Activated T-cell treated with anti-CD3 and anti-CD28 coated beads for 4 hours (primary cell): Measurements from ENCODE around the gene IRF7.
"Not testable (repeated sequence)": the region's sequence is repeated elsewhere in the genome, so short reads cannot be mapped to it uniquely, and the experiment has no call there.

Experiments used
- DNase-seq: peaks from one replicate; pipeline ENCODE4 v3.0.0-alpha.2; 2020

Gene IRF7

DNA sequence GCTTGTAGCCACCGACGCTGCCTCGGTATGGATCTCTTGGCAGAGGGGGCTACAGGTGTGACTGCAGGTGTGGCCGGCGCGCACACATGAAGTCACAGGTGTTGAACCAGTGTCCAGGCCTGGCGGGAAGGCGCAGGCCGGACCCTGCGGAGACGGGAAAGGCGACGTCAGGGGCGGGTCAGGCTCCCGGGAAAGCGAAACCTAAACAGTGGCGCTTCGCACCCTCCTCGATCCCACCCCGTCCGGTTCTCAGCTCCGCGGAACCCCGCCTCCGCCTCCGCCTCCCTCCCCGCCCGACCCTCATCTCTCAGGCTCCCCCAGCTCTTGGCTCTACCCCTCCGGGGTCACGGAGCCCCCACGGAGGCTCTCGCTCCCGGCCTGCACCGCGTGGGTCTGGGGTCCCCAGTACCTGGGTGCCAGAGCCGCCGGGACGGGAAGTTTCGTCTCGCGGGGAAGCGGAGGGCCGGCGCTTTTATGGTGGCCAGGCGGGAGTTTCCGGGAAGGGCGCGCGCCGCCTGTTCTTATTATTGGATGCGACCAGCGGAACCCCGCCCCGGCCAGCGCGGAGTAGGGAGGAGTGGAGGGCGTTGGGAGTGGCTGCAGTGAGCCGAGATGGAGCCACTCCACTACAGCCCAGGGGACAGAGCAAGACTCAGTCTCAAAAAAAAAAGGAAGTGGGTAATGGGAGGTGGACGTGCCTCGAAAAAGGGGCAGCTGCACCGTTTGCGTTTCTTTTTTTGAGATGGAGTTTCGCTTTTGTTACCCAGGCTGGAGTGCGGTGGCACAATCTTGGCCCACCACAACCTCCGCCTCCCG is at the start of gene IRF7:
Gene IRF7 (minus strand): TSS at position 447 of the 816 bp plus-strand sequence. CDS start 586 bp downstream, outside the sequence.
- peak; percentile 66 for DNase-seq

DNA sequence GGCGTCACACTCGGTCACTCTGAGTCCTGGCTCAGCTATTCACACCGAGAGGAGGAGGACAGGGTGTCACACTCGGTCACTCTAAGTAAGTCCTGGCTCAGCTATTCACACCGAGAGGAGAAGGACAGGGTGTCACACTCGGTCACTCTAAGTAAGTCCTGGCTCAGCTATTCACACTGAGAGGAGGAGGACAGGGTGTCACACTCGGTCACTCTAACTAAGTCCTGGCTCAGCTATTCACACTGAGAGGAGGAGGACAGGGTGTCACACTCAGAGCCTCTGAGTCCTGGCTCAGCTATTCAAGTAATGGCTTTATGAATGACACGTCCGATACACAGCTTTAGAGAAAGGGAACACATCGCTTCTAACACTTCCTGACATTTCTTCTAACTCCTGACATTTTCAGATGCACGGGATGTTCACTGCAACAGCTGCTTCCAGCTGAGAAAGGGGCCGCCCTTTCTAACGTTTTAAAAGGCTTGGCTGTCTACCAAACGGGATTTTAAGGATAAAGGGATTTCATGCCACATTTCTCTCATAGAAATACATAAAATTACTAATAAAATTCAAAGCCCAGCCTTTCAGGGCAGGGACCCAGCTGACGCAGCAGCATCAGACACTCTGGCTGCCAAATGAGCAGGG is 49.4 kb upstream of the IRF7 start:
- DNase-seq, result no peak

DNA sequence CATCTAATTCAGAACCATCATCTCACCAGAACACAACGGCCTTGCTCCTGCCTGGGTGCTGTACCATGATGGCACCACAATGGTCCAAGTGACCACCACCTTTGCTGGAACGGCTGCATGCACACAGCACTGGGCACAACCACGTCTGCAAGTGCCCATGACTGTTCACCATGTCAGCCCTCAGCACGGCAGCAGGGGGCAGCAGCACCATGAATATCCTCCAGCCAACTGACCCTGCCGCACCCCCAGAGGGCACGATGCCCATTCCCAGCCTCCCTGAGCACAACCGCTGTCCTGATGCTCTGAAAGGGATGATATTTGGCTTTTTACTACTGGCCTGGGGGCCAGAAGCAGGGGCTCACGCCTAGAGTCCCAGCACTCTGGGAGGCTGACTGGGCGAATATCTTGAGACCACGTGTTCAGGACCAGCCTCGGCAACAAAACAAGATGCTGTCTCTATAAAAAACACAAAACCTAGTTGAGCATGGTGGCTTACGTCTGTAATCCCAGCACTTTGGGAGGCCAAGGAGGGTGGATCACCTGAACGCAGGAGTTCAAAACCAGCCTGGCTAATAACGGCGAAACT is 47.0 kb upstream of the IRF7 start:
- DNase-seq, result peak; percentile 14

DNA sequence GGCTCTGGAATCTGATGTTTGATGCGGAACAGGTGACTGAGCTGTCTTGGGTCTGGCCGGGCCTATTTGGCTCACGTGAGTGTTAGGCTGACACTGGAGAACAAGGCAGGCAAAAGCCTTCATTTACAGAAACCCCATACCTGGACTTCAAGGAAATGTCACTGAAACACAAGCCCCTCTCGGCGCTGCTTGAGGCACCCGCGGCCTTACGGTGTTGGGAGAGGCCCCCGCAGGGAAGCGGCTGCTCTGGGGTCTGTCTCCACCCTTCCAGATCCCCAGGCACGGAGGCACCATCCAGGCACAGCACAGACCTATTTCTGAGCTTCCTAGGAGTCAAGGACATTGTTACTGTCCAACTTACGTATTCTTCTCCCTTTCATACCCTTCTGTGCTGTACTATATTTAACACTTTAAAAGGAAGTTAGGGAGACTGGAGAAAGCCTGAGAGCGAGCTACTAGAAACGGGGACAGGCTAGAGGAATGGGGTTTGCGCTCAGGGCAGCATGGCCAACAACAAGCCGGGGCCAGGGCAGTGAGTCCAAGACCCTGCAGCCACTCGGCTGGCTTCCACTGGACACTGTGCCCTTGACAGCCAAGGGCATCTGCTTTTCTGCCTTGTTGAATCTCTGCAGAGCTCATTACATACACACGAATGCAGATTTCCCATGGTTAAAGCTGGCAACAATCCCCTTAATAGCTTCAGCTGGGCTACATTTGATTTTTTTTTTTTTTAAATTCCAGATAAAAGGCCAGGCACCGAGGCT is 45.1 kb upstream of the IRF7 start:
- no peak for DNase-seq

- no peak for DNase-seq
Measured at GRCh38 chr11:660281-660680, 44.5 kb upstream of the IRF7 start.

DNA sequence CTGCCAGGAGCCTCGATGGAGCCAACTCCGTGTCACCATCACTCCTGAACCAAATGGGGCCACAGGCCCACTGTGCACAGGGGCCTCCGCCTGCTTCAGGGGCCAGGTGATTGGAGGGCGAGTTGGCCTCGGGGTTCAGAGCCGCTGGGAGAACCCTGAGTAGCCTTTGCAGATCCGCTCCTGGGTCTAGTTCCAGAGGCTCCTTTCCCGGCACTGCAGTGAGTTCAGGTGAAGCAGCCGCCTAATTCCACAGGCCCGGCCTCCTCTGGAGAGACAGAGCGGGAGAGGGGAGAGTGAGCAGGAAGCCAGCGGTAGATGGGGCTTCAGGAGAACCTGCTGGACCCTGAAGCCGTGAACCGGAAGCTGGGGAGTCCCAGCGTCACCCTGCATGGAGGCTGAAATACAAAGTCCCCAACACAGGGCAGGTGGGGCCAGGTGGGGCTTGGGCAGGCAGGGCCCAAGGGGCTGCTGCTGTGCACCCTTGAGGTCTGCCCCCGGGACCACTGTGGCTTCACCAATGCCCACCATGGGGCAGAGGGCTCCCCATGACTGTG is 43.9 kb upstream of the IRF7 start:
- no peak for DNase-seq

DNA sequence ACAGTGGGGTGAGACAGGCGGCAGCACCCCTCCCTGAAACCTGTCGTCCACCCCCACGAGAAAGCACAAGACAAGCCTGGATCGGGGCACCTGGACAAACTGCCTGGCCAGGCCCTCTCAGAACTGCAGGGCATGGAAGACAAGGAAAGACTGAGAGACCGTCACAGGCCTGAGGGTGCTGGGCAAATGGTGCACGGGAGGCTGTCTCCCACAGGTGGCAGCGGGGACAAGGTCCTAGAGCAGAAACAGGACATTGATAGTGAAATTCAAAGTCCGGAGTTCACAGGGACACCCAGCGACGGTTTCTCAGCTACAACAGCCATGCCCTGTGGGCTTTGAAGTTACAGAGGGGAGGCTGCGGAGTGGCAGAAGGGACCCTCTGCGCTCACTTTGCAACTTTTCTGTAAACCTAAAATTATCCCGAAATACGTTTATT is 42.0 kb upstream of the IRF7 start:
- DNase-seq, result no peak

- no peak for DNase-seq
Measured at GRCh38 chr11:656866-657265, 41.1 kb upstream of the IRF7 start.

GRCh38 chr11:656426-656825 is 40.7 kb upstream of the IRF7 start:
- DNase-seq, result no peak

DNA sequence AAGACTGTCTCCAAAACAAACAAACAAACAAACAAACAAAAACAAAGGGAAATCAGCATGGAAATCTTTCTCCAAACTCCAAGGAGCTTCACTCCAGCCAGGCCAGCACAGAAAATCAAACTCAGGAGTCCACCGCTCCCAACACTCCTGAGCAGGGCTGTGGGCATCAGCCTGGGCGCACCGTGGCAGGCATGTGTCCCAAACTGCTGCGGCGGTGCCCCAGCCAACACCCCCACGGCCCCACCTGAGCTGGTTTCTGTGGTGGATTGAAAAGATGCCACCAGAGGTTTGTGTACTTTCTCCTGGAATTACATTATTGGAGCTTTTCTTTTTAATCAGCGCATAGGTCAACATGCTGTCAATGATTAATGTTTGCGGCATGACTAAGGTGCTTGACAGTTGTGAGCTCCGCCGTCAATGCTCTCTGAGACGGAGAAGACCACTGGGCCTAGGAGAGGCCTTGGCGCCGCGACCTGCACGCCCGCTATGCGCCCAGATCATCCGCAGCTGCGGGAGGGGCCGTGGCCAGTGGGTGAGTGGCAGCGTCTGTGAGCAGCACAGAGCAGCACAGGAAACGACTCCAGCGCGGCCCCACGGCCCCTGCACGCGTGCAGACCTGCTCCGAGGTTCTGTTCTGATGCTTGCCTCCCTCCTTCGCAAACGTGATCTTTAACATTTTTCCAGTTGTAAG is 39.4 kb upstream of the IRF7 start:
- DNase-seq, result no peak

DNA sequence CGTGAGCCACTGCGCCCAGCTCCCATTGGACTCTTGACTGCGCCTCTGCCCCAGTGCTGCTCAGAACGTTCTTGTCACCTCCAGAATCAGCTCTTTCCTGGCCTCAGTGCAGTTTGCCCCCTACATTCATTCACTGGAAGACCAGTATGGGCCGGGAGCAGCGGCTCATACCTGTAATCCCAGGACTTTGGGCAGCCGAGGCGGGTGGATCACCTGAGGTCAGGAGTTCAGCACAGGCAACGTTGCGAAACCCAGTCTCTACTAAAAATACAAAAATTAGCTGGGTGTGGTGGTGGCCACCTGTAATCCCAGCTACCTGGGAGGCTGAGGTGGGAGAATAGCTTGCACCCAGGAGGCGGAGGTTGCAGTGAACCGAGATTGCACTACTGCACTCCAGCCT is 38.7 kb upstream of the IRF7 start:
- DNase-seq, result not testable (repeated sequence)

DNA sequence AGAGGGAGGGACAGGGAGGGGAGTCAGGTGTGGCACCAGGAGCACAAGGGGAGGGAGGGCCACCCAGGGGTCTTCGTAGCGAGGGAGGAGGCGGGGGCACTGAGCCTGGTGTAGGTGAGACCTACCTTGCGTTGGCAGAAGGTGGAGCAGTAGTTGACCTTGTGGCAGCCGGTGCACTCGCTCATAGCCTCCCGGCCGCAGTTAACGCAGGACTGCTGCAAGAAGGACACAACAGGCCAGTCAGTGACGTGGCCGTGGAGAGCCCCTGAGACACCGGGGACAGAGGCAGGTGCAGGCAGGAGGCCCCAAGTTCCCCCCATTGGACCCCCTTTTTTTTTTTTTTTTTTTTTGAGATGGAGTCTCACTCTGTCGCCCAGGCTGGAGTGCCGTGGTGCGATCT is 38.1 kb upstream of the IRF7 start:
- no peak for DNase-seq

DNA sequence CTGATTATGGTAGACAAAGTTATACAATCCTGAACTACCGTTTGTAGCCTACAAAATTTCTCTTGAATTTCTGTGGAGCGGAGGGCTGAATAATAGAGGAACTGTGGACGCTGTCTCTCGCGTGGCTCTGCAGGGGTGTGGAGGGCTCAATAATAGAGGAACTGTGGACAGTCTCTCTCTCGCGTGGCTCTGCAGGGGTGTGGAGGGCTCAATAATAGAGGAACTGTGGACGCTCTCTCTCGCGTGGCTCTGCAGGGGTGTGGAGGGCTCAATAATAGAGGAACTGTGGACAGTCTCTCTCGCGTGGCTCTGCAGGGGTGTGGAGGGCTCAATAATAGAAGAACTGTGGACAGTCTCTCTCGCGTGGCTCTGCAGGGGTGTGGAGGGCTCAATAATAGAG is 37.4 kb upstream of the IRF7 start:
- DNase-seq, result not testable (repeated sequence)

- no peak for DNase-seq
Measured at GRCh38 chr11:650482-650881, 34.7 kb upstream of the IRF7 start.

DNA sequence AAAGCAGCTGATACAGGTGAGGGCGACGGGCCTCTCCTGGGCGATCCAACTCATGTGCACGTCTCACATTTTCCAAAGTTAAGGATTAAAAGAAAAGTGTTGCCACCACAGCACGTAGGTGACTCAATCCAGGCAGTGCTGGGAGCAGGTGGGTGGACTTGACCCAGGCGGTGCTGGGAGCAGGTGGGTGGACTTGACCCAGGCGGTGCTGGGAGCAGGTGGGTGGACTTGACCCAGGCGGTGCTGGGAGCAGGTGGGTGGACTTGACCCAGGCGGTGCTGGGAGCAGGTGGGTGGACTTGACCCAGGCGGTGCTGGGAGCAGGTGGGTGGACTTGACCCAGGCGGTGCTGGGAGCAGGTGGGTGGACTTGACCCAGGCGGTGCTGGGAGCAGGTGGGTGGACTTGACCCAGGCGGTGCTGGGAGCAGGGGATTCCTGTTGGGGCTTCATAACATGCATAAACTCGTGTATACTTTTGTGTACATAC is 32.0 kb upstream of the IRF7 start:
- not testable (repeated sequence) for DNase-seq

GRCh38 chr11:646214-646613 is 30.5 kb upstream of the IRF7 start:
- no peak for DNase-seq

DNA sequence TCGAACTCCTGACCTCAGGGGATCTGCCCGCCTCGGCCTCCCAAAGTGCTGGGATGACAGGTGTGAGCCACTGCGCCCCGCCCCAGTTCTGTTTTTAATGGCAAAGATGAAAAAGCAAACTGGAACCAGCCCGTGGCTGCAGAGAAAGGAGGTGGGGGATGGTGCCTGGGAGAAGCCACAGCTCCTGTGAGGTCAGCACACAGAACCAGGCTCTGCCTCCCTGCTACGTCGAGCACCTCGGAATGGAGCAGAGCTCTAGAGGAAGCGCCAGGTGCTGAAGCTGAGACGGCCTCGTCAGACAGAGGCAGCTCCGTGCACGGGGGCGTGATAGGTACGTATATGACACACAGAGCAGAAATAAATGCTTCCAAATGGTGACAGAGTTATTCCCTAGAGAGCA is 29.8 kb upstream of the IRF7 start:
- DNase-seq, result no peak

GRCh38 chr11:643849-644738 is 28.3 kb upstream of the IRF7 start:
- DNase-seq, result no peak

- no peak for DNase-seq
Measured at GRCh38 chr11:643366-643765, 27.6 kb upstream of the IRF7 start.

- DNase-seq, result no peak
Measured at GRCh38 chr11:641806-642370, 26.1 kb upstream of the IRF7 start.
